Measurements from ENCODE around the gene MLANA.
A peak's percentile ranks its signal among the peaks of the same experiment; 100 is the strongest.

The MLANA gene, protein sequence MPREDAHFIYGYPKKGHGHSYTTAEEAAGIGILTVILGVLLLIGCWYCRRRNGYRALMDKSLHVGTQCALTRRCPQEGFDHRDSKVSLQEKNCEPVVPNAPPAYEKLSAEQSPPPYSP

GRCh38 chr9:5890641-5891040 is at the start of gene MLANA:
MLANA (plus strand) TSS chr9:5890889; CDS start chr9:5892475, 1,586 bp downstream.
- no peak for DNase-seq

DNA sequence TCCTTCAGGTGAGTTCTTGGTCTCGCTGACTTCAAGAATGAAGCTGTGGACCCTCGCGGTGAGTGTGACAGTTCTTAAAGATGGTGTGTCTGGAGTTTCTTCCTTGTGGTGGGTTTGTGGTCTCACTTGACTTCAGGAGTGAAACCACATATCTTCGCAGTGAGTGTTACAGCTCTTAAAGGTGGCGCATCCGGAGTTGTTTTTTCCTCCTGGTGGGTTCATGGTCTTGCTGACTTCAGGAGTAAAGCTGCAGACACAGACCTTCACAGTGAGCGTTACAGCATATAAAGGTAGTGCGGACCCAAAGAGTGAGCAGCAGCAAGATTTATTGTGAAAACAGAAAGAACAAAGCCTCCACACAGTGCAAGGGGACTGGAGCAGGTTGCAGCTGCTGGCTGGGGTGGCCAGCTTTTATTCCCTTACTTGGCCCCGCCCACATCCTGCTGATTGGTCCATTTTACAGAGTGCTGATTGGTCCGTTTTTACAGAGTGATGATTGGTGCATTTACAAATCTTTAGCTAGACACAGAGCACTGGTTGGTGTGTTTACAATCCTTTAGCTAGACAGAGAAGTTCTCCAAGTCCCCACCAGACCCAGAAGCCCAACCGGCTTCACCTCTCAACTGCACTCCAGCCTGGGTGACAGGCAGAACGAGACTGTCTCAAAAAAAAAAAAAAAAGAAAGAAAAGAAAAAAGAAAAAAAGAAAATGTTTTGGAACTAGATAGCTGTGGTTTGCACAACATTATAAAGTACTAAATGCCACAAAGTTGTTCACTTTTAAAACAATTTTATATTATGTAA is 48.7 kb upstream of the MLANA start:
- DNase-seq: no peak

- no peak for DNase-seq
These were observed 47.5 kb upstream of the MLANA start for GRCh38 chr9:5842929-5843793.

GRCh38 chr9:5843794-5844471 is 46.8 kb upstream of the MLANA start:
- DNase-seq: peak; percentile 63

DNA sequence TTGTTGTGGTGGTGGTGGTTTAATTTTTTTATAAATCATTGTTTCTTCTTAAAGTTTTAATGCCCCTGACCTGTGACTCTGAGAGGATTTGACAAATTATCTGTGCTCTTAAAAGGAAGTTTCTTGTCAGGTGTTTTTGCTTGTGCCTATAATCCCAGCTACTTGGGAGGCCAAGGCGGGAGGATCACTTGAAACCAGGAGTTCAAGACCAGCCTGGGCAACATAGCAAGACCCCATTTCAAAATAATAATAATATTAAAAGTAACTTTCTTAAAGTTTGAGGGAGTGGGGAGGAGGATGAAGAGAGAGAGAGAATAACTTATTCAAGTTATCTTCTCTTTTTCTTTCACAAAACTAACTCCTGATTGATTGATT is 45.5 kb upstream of the MLANA start:
- no peak for DNase-seq

GRCh38 chr9:5846096-5846495 is 44.6 kb upstream of the MLANA start:
- no peak for DNase-seq

- no peak for DNase-seq
These were observed 44.2 kb upstream of the MLANA start for GRCh38 chr9:5846501-5846921.

- DNase-seq: no peak
These were observed 42.3 kb upstream of the MLANA start for GRCh38 chr9:5848372-5848882.

DNA sequence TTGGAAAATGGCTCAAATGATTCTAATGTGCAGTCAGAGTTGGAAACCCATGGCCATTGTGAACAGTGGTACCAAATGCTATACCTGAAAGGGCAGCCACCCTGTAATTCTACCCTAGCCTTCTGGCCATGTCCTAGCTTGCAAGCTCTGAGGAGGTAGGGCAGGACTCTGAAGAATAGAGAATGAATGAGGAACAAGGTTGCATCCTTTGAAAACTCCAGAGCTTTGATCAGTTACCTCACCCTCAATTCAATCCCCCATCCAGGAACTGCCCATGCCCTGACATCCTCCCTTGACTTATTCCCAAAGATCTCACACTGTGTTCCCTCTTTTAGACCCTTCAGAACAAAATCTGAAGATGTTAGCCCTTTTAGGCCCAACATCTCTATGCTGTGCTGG is 40.0 kb upstream of the MLANA start:
- no peak for DNase-seq

DNA sequence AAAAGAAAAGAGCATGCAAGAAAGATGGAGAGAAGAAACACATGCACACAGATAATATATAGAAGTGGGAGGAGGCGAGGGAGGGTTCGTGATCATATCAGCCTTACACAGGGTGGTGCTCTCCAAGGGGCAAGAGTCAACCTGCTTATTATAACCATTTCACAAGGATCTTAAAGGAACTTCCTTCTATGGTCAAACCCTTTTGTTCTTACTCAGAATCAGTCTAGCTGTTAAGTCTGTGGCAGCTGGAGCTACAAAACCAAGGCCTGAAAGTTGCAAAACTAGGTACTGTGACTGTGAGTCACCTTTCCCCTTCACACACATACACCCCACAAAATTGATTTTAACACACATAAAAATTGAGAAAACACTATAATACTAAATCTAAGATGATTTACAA is 39.2 kb upstream of the MLANA start:
- no peak for DNase-seq

- no peak for DNase-seq
These were observed 37.7 kb upstream of the MLANA start for GRCh38 chr9:5852987-5853386.

DNA sequence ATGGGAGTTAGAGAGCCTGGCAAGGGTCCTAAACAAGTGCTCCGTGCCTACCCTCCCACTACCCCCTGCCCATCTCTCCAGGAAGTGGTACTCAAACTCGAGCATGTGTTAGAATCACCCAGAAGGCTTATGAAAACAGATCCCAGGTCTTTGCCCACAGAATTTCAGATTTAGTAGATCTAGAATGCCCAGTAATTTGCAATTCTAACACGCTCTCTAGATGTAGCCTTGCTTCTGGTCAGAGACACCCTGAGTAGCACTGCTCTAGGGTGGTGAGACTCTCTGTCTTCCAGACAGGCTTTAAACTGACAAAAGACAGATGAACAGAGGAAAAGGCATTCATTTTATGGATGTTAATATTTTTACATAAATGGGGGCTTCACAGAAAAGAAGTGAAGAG is 37.1 kb upstream of the MLANA start:
- no peak for DNase-seq

DNA sequence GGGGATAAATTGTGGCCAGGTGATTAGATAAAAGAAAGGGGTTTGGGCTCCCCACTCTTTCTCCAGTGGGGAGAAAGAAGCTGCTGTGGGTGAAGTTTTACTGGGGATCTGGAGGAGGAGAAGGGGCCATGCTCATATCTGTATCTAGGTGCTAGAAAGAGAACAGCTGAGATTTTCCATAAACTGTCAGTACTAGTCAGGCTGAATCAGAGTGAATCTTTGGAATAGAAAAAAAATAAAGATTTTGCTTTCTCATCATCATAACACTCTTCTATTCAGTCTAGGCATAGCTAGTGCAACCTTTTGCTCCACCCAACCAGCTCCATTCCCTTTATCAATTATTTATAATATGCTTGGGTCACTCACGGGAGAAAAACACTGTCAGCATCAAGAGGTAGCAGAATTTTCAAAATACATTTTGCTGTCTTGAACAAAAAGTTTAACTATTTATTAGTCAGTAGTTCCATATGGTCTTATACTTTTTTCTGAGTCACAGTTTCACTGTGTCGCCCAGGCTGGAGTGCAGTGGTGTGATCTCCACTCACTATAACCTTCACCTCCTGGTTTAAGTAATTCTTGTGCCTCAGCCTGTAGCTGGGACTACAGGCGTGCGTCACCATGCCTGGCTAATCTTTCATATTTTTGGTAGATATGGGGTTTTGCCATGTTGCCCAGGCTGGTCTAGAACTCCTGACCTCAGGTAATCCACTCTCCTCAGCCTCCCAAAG is 36.5 kb upstream of the MLANA start:
- DNase-seq: no peak

DNA sequence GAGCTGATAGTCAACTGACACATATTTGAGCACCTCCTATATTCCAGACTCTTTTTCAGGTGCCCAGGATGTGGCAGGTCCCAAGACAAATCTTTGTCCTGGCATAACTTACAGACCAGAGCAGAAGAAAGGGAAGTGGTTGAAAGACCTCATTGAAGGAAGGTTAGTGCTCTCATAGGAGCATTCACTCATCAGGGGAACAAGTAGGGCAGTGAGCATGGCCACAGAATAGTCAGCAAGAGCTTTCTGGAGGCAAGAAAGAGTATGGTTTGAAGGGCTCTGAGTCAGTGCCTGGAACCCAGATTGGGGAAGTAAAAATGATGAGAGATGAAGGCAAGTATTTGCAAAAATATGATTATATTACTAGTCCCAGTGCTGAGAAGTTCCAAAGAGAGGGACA is 32.8 kb upstream of the MLANA start:
- DNase-seq: no peak

DNA sequence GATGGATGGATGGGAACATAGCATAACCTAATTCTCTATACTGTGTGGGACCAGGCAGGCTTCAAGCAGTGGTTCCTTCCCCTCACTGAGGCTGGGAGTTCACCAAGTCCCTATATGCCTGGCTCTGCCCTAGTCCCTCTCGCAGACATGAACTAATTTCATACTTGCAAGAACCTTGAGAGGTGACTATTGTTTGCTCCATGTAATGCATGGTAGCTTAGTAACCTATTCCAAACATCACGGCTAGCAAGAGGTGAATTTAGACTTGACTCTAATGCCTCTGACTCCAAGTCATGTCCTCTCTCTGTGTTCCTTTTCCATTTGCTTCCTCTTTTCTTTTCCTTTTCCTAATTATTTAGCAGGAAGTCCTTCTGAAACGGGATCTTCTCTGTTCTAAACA is 31.9 kb upstream of the MLANA start:
- DNase-seq: no peak

GRCh38 chr9:5863092-5863746 is 27.5 kb upstream of the MLANA start:
- no peak for DNase-seq

DNA sequence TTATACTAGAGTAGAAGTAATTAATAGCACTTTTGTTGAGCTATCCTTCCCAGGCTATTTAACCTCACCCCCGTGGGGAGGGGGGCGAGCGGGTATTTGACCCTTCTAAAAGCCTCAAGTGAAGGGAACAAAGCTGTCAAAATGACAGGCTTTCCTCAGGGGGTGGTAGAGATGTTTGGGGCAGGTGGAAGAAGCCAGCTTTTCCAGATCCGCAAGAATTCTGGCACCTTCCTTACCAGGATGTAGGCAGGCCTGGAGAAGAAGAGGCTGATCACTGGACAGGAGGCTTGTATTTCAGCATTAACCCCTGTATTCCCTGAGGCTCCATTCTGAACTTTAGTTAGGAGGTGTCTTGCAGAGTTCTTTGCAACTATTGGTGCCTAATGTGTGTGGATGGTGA is 26.2 kb upstream of the MLANA start:
- peak; percentile 66 for DNase-seq

DNA sequence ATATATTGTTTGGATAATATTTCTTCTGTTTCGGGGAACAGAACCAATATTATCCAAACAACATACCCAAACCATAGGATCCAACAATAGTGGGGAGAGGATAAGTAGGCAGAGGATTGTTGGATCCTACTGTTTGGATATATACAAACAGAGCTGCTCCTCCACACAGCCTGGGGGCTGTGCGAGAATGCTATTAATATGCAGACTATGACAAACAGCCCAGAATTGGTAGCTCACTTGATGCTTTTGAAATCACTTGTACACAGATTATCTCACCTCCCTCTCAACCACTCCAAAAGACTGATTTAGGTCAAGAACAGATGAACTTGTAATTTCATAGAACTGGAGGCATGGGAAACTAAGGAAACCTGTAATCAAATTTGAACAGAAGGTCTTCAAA is 24.4 kb upstream of the MLANA start:
- no peak for DNase-seq

DNA sequence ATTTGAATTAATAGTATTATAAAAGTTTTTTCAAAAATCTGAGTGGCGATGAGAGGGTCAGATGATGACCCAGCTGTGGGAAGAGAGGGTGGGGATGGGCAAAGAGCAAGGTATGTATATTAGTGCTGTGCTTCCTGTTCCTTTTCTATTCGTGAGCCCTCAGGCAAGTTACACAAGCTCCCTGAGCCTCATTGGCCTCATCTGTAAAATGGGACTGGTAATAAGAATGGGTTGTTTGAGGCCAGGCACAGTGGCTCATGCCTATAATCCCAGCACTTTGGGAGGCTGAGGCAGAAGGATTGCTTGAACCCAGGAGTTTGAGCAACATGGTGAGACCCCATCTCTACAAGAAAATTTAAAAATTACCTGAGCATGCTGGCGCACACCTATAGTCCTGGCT is 24.0 kb upstream of the MLANA start:
- no peak for DNase-seq

GRCh38 chr9:5868235-5868634 is 22.5 kb upstream of the MLANA start:
- DNase-seq: peak; percentile 74

DNA sequence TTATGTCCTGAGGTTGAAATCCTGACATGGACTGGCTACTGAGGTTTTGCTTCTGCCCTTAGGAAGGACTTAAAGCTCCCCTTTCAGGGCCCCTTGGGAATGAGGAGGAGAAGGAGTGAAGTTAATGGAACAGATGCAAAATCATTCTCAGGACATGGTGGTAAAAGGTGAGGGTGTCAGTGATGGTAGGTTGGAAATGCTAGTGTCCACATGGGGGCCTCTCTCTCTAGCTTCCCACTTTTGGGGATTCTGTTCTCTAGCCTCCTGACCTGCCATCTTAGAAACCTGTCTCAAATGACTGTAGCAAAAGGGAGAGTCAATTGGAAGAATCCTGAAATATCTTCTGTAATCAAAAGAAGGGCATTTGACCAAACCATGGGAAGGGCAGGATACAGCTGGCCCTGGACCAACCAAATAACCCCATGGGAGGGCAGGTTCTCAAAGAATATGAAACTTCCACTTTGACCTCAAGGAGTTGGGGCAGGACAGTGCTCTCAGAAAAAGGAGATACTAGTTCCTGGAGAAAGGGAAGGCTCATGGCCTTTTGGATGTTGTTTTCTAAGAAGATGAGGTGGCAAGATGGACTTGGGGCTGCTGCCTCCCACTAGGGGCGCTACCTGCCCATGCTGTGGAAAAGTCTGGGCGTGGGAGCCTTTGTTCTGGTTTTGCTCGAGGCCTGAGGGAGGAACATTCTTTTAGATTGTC is 21.2 kb upstream of the MLANA start:
- DNase-seq: peak; percentile 74
